Thyroid gland (tissue), 4 donors: Measurements from ENCODE around the gene TTC22. TPM values are rescaled to one million over a fixed set of nuclear protein-coding genes. Genes with fewer than 3 reads are reported as not detected.

Source experiments
- DNase-seq, 2 donors: peaks; one replicate each; pipeline ENCODE4 v3.0.0-alpha.2; 2019
- H3K27ac ChIP-seq, 3 donors: fragments of 200-600 bp; sonication (generic); 1 replicate in 2 of 3; 2 replicates in 1 of 3; pipeline ENCODE4 v1.5.1; 2016 to 2019; ENCODE audit warnings: mild to moderate bottlenecking in 1 of 3, moderate library complexity in 1 of 3
- H3K27me3 ChIP-seq: fragments of 200-600 bp; sonication (generic); one replicate; pipeline ENCODE4 v1.5.1; 2019
- H3K36me3 ChIP-seq, 2 donors: fragments of 200-600 bp; sonication (generic); one replicate each; pipeline ENCODE4 v1.5.1; 2016 to 2019
- H3K4me1 ChIP-seq, 2 donors: fragments of 200-600 bp; sonication (generic); one replicate each; pipeline ENCODE4 v1.5.1; 2017 to 2019
- H3K4me3 ChIP-seq, 3 donors: fragments of 200-600 bp; sonication (generic); replicated peaks in 1 of 3; 1 replicate in 2 of 3; 2 replicates in 1 of 3; pipeline ENCODE4 v1.5.1; 2016; ENCODE audit warnings: mild to moderate bottlenecking in 1 of 3
- H3K9me3 ChIP-seq: fragments of 200-600 bp; sonication (generic); one replicate; pipeline ENCODE4 v1.5.1; 2017
- CTCF ChIP-seq, 6 experiments: fragments of 200-600 bp in 3 of 6; fragments of 450-650 bp in 3 of 6; sonication (generic) in 3 of 6; IDR thresholded peaks; one replicate each; pipeline ENCODE4 v1.5.1; 2016 to 2019; ENCODE audit warnings: antibody characterized with exemption in 6 of 6, mild to moderate bottlenecking in 2 of 6, inconsistent platforms in 1 of 6, moderate library complexity in 1 of 6
- POLR2A ChIP-seq, 2 donors: fragments of 450-650 bp; IDR thresholded peaks; one replicate each; pipeline ENCODE4 v1.6.1; 2017; ENCODE audit warnings: antibody characterized with exemption in 2 of 2, mild to moderate bottlenecking in 2 of 2, moderate library complexity in 1 of 2
- WGBS, 2 donors: methylation state at CpG; one replicate each; pipeline ENCODE4 v1.1.5; 2017; 5-methylcytosine and 5-hydroxymethylcytosine counted together
- intact Hi-C: fragments of 100-400 bp; cut with DNase I; formaldehyde crosslinking; loops from one replicate; pipeline ENCODE4 v1.15.1; 2023
- total RNA-seq, 4 donors: library from RNA; depleted of rRNA; stranded (reverse); fragments of >200 nt; gene quantifications; one replicate each; pipeline ENCODE4 v1.2.3, GENCODE V29; 2016

The TTC22 gene
- total RNA-seq = 10 to 100 TPM in 3 of 4 donors, 1 to 10 TPM in 1; 8.0 to 14.0 (median 11.1) TPM

GRCh38 chr1:54800899-54801759 lies at the start of gene TTC22:
TSS of gene TTC22 (minus strand) at chr1:54801323. CDS start at chr1:54801163, 160 bp downstream.
- no peaks in the 10 kb centered on the region for H3K9me3 ChIP-seq
- H3K4me3 ChIP-seq = peak within 1 kb of the TSS; percentile 16 to 48 (median 28)
- peak within 1 kb of the TSS in 2 of 3 donors; percentile 25 to 62 for H3K27ac ChIP-seq
- TF ChIP-seq POLR2A (IDR thresholded peaks at IDR 0.05) (peak in 1 of 2 donors; percentile 54), CTCF (IDR thresholded peaks at IDR 0.05) (peak in 4 of 6 experiments; percentile 45 to 52 (median 49))
- H3K27me3 ChIP-seq = no peaks in the 10 kb centered on the region
- H3K4me1 ChIP-seq = peaks cover 6 to 26% of the 10 kb centered on the region in 2 donors
- intact Hi-C loops = no loop called here
- H3K36me3 ChIP-seq = no peaks in the 10 kb centered on the region
- WGBS, 2 donors = 9 to 15% methylated on average over 16 to 31 of the region's 58 CpGs
- DNase-seq = peak; percentile 72 to 78

- TF ChIP-seq POLR2A (IDR thresholded peaks at IDR 0.05) (no peak), CTCF (IDR thresholded peaks at IDR 0.05) (no peak)
- Histone ChIP-seq H3K4me3 (no peak overlapping the region), H3K36me3 (peaks cover 0 to 17% of the 10 kb centered on the region in 2 donors), H3K27ac (no peak overlapping the region), H3K27me3 (no peaks in the 10 kb centered on the region), H3K4me1 (no peaks in the 10 kb centered on the region), H3K9me3 (no peaks in the 10 kb centered on the region)
- DNase-seq = no peak
- intact Hi-C loops = no loop called here
- 88% methylated on average over 9 of the region's 9 CpGs for WGBS, 2 donors
These were observed 49.6 kb upstream of the TTC22 start for GRCh38 chr1:54850737-54851136.

GRCh38 chr1:54850069-54850730 lies 49.1 kb upstream of the TTC22 start:
- 62 to 85% methylated on average over 5 of the region's 5 CpGs for WGBS, 2 donors
- no peaks in the 10 kb centered on the region for H3K9me3 ChIP-seq
- TF ChIP-seq CTCF (IDR thresholded peaks at IDR 0.05) (no peak), POLR2A (IDR thresholded peaks at IDR 0.05) (no peak)
- no peak overlapping the region for H3K27ac ChIP-seq
- no peaks in the 10 kb centered on the region for H3K4me1 ChIP-seq
- H3K27me3 ChIP-seq = no peaks in the 10 kb centered on the region
- peaks cover 0 to 17% of the 10 kb centered on the region in 2 donors for H3K36me3 ChIP-seq
- intact Hi-C loops = no loop called here
- DNase-seq = no peak
- H3K4me3 ChIP-seq = no peak overlapping the region

GRCh38 chr1:54849219-54850068 lies 48.3 kb upstream of the TTC22 start:
- 91 to 96% methylated on average over 6 of the region's 6 CpGs for WGBS, 2 donors
- Histone ChIP-seq H3K4me1 (no peaks in the 10 kb centered on the region), H3K27me3 (no peaks in the 10 kb centered on the region), H3K9me3 (no peaks in the 10 kb centered on the region), H3K27ac (no peak overlapping the region), H3K36me3 (peaks cover 0 to 17% of the 10 kb centered on the region in 2 donors), H3K4me3 (no peak overlapping the region)
- TF ChIP-seq CTCF (IDR thresholded peaks at IDR 0.05) (no peak), POLR2A (IDR thresholded peaks at IDR 0.05) (no peak)
- intact Hi-C loops = no loop called here
- no peak for DNase-seq
